ENCODE data around the gene ARPP21. TPM values are rescaled to one million over a fixed set of nuclear protein-coding genes. Genes with fewer than 3 reads are reported as not detected.

ARPP21 gene
- total and polyA plus RNA-seq, 8 donors, result 0.26 to 0.31 TPM; not detected in 6

GRCh38 chr3:35721628-35722027 lies 82.3 kb downstream of the ARPP21 start:
- 76 to 77% methylated on average over 8 of the region's 8 CpGs for WGBS, 2 donors
- H3K27me3 ChIP-seq, result peaks cover 0 to 3% (median 1%) of the 10 kb centered on the region in 4 donors
- no peaks in the 10 kb centered on the region for H3K4me1 ChIP-seq
- intact Hi-C loops (cut with DNase I), result no loop called here
- FAIRE-seq, result no peak
- no peak for ATAC-seq
- no peak for DNase-seq
- H3K4me3 ChIP-seq, result no peak overlapping the region
- TF ChIP-seq CTCF (IDR thresholded peaks at IDR 0.05), result no peak
- H3K9me3 ChIP-seq, result no peaks in the 10 kb centered on the region
- no peak overlapping the region for H3K27ac ChIP-seq
- no peaks in the 10 kb centered on the region for H3K36me3 ChIP-seq

- no peak for TF ChIP-seq CTCF (IDR thresholded peaks at IDR 0.05)
- DNase-seq (no peak), FAIRE-seq (no peak), ATAC-seq (no peak)
- intact Hi-C loops (cut with DNase I), result no loop called here
- Histone ChIP-seq H3K27me3 (no peaks in the 10 kb centered on the region), H3K36me3 (no peaks in the 10 kb centered on the region), H3K4me1 (no peaks in the 10 kb centered on the region), H3K27ac (no peak overlapping the region), H3K4me3 (no peak overlapping the region), H3K9me3 (no peaks in the 10 kb centered on the region)
These were observed 83.6 kb downstream of the ARPP21 start for GRCh38 chr3:35722902-35723301.

GRCh38 chr3:35723480-35724097 lies 84.3 kb downstream of the ARPP21 start:
- Histone ChIP-seq H3K4me3 (no peak overlapping the region), H3K9me3 (no peaks in the 10 kb centered on the region), H3K27me3 (no peaks in the 10 kb centered on the region), H3K27ac (no peak overlapping the region), H3K36me3 (no peaks in the 10 kb centered on the region), H3K4me1 (no peaks in the 10 kb centered on the region)
- intact Hi-C loops (cut with DNase I), result no loop called here
- no peak for FAIRE-seq
- ATAC-seq, result no peak
- no peak for DNase-seq
- no peak for TF ChIP-seq CTCF (IDR thresholded peaks at IDR 0.05)

- no peak for TF ChIP-seq CTCF (IDR thresholded peaks at IDR 0.05)
- 59 to 72% methylated on average over 4 of the region's 4 CpGs for WGBS, 2 donors
- intact Hi-C loops (cut with DNase I), result no loop called here
- FAIRE-seq (no peak), ATAC-seq (no peak), DNase-seq (no peak)
- Histone ChIP-seq H3K27ac (no peak overlapping the region), H3K4me1 (no peaks in the 10 kb centered on the region), H3K4me3 (no peak overlapping the region), H3K9me3 (no peaks in the 10 kb centered on the region), H3K36me3 (no peaks in the 10 kb centered on the region), H3K27me3 (no peaks in the 10 kb centered on the region)
These were observed 84.8 kb downstream of the ARPP21 start for GRCh38 chr3:35724106-35724505.

DNA sequence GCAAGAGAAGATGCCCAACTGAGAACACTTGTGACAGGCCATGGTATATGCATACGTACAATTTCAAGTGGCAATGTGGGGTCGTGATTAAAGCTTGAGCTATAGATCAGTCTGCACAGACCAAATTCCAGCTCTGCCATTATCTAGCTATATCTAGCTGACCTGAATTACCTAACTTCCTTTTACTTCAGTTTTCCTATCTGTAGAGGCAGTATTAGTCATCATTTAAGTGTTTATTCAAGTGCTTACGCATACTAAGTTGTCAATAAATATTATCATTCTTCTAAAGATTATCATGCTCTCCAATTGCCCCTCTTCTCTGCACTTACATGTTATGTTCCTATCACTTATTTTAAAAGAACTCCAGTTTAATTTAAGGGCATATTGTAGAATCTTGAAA lies 87.9 kb downstream of the ARPP21 start:
- WGBS, 2 donors, result 32 to 42% methylated on average over 3 of the region's 3 CpGs
- ATAC-seq (no peak), DNase-seq (no peak), FAIRE-seq (no peak)
- TF ChIP-seq CTCF (IDR thresholded peaks at IDR 0.05), result no peak
- Histone ChIP-seq H3K27me3 (no peaks in the 10 kb centered on the region), H3K9me3 (no peaks in the 10 kb centered on the region), H3K4me1 (no peaks in the 10 kb centered on the region), H3K36me3 (no peaks in the 10 kb centered on the region), H3K4me3 (no peak overlapping the region), H3K27ac (no peak overlapping the region)
- intact Hi-C loops (cut with DNase I), result no loop called here
